ENCODE data around the gene THSD8. TPM values are rescaled to one million over a fixed set of nuclear protein-coding genes. Genes with fewer than 3 reads are reported as not detected.

THSD8 gene
- polyA plus RNA-seq, 1 donor from 2014 or later, result not detected

DNA sequence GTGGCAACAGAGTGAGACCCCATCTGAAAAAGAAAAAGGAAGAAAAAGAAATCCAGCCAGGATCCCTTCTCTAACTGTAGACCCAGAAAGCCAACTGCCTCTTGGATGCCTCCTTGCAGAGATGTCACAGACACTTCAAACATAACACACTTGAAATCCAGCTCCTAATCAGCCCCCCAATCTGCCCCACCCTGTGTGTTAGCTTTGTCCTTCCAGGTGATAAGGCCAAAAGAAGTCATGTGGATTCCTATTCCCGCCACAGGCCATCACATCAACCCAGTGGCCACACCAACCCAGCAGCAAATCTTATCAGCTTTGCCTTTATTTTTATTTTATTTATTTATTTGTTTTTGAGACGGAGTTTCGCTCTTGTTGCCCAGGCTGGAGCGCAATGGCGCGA is 42.2 kb upstream of the THSD8 start:
- Histone ChIP-seq H3K79me2 (replicated peaks; ENCODE audit: insufficient read depth, low read length) (no peaks in the 10 kb centered on the region), H3K4me3 (ENCODE audit: low read length) (no peak overlapping the region), H3K36me3 (ENCODE audit: insufficient read depth, low read length) (no peaks in the 10 kb centered on the region), H3K27ac (ENCODE audit: low read length) (no peak overlapping the region), H2AFZ (ENCODE audit: low read depth, low read length) (no peak overlapping the region), H3K9ac (ENCODE audit: low read length) (no peak overlapping the region), H3K4me2 (ENCODE audit: low read length) (no peak overlapping the region), H3F3A (ENCODE audit: insufficient read depth, low read length, poor library complexity, severe bottlenecking) (no peaks in the 10 kb centered on the region), H4K20me1 (ENCODE audit: insufficient read depth) (no peaks in the 10 kb centered on the region), H3K27me3 (ENCODE audit: insufficient read depth, low read depth, low read length) (no peaks in the 10 kb centered on the region), H3K9me3 (ENCODE audit: low read length) (no peaks in the 10 kb centered on the region), H3K9me2 (ENCODE audit: insufficient read depth, low read length) (no peaks in the 10 kb centered on the region)
- TF ChIP-seq TAF1 (IDR thresholded peaks at IDR 0.05; ENCODE audit: low read depth) (no peak), EP300 (conservative IDR thresholded peaks at IDR 0.05; ENCODE audit: poor library complexity, severe bottlenecking) (no peak), EZH2 (IDR thresholded peaks at IDR 0.05; ENCODE audit: borderline replicate concordance, insufficient read depth, low read length, poor library complexity, severe bottlenecking) (no peak), SMC3 (conservative IDR thresholded peaks at IDR 0.05; ENCODE audit: poor library complexity) (no peak)
- TF ChIP-seq, protein P1, sequence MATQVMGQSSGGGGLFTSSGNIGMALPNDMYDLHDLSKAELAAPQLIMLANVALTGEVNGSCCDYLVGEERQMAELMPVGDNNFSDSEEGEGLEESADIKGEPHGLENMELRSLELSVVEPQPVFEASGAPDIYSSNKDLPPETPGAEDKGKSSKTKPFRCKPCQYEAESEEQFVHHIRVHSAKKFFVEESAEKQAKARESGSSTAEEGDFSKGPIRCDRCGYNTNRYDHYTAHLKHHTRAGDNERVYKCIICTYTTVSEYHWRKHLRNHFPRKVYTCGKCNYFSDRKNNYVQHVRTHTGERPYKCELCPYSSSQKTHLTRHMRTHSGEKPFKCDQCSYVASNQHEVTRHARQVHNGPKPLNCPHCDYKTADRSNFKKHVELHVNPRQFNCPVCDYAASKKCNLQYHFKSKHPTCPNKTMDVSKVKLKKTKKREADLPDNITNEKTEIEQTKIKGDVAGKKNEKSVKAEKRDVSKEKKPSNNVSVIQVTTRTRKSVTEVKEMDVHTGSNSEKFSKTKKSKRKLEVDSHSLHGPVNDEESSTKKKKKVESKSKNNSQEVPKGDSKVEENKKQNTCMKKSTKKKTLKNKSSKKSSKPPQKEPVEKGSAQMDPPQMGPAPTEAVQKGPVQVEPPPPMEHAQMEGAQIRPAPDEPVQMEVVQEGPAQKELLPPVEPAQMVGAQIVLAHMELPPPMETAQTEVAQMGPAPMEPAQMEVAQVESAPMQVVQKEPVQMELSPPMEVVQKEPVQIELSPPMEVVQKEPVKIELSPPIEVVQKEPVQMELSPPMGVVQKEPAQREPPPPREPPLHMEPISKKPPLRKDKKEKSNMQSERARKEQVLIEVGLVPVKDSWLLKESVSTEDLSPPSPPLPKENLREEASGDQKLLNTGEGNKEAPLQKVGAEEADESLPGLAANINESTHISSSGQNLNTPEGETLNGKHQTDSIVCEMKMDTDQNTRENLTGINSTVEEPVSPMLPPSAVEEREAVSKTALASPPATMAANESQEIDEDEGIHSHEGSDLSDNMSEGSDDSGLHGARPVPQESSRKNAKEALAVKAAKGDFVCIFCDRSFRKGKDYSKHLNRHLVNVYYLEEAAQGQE (IDR thresholded peaks at IDR 0.05; ENCODE audit: borderline replicate concordance), result no peak

DNA sequence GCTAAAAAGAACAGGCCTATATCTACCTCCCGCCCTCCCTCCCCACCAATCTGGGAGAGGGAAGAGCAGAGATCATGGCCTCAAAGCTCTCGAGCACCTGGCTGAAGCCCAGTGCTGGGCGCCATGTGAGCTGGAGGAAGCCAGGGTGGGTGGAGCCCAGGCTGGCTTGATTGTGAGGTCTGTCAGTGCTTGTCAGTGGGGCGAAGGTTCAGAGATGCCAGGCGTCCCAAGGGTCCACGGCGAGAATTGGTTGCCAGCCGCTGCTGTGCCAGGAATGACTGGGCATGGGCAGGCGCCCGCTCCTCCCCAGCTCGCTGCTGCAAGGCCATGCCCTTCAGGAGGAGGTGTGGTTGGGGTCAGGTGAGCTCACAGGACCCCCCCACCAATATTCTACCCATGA is 38.8 kb upstream of the THSD8 start:
- Histone ChIP-seq H3F3A (ENCODE audit: insufficient read depth, low read length, poor library complexity, severe bottlenecking) (no peaks in the 10 kb centered on the region), H2AFZ (ENCODE audit: low read depth, low read length) (no peak overlapping the region), H3K9me2 (ENCODE audit: insufficient read depth, low read length) (no peaks in the 10 kb centered on the region), H3K79me2 (replicated peaks; ENCODE audit: insufficient read depth, low read length) (no peaks in the 10 kb centered on the region), H3K4me3 (ENCODE audit: low read length) (no peak overlapping the region), H3K27me3 (ENCODE audit: insufficient read depth, low read depth, low read length) (no peaks in the 10 kb centered on the region), H3K9ac (ENCODE audit: low read length) (no peak overlapping the region), H4K20me1 (ENCODE audit: insufficient read depth) (no peaks in the 10 kb centered on the region), H3K36me3 (ENCODE audit: insufficient read depth, low read length) (no peaks in the 10 kb centered on the region), H3K27ac (ENCODE audit: low read length) (no peak overlapping the region), H3K9me3 (ENCODE audit: low read length) (no peaks in the 10 kb centered on the region), H3K4me2 (ENCODE audit: low read length) (no peak overlapping the region)
- no peak for TF ChIP-seq MXI1 (conservative IDR thresholded peaks at IDR 0.05; ENCODE audit: poor library complexity, severe bottlenecking)
- TF ChIP-seq, protein P2, sequence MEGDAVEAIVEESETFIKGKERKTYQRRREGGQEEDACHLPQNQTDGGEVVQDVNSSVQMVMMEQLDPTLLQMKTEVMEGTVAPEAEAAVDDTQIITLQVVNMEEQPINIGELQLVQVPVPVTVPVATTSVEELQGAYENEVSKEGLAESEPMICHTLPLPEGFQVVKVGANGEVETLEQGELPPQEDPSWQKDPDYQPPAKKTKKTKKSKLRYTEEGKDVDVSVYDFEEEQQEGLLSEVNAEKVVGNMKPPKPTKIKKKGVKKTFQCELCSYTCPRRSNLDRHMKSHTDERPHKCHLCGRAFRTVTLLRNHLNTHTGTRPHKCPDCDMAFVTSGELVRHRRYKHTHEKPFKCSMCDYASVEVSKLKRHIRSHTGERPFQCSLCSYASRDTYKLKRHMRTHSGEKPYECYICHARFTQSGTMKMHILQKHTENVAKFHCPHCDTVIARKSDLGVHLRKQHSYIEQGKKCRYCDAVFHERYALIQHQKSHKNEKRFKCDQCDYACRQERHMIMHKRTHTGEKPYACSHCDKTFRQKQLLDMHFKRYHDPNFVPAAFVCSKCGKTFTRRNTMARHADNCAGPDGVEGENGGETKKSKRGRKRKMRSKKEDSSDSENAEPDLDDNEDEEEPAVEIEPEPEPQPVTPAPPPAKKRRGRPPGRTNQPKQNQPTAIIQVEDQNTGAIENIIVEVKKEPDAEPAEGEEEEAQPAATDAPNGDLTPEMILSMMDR (IDR thresholded peaks at IDR 0.05; ENCODE audit: poor library complexity, severe bottlenecking), result no peak
- TF ChIP-seq, protein P1 (IDR thresholded peaks at IDR 0.05; ENCODE audit: borderline replicate concordance), result no peak
- no peak for TF ChIP-seq POLR2AphosphoS5 (IDR thresholded peaks at IDR 0.05)
- no peak for TF ChIP-seq TAF1 (IDR thresholded peaks at IDR 0.05; ENCODE audit: low read depth)
- no peak for TF ChIP-seq EP300 (conservative IDR thresholded peaks at IDR 0.05; ENCODE audit: poor library complexity, severe bottlenecking)
- TF ChIP-seq RAD21 (conservative IDR thresholded peaks at IDR 0.05), result no peak
- no peak for TF ChIP-seq SMC3 (conservative IDR thresholded peaks at IDR 0.05; ENCODE audit: poor library complexity)
- no peak for TF ChIP-seq EZH2 (IDR thresholded peaks at IDR 0.05; ENCODE audit: borderline replicate concordance, insufficient read depth, low read length, poor library complexity, severe bottlenecking)
